Measurements from ENCODE around the gene BTRC. TPM values are rescaled to one million over a fixed set of nuclear protein-coding genes. Genes with fewer than 3 reads are reported as not detected.

Gene BTRC
- total RNA-seq, 1 donor from 2014 or later, result 21.0 TPM

DNA sequence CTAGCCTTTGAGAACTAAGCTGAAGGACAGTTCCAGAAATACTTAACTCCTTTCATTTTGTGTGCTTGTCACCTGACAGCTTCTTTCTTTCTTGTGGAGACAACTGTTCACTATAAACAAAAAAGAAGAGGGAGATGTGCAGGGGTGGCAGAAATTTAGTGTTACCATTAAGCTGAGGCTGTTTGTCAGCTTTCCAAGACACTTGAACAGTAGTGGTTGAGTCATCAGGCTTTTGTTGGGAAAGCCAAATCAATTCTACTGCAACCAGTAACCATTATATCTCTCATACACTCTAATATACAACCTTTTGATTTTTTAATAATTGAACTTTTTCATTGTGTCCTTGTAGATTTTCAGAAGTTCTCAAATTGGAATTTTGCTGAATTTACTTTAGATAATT is 158.8 kb downstream of the BTRC start:
- H3K27ac Mint-ChIP-seq, result no peak overlapping the region
- no peak overlapping the region for H3K4me3 Mint-ChIP-seq (ENCODE audit: low read depth)
- H3K27me3 Mint-ChIP-seq (ENCODE audit: low read depth), result peaks cover 3% of the 10 kb centered on the region
- no peaks in the 10 kb centered on the region for H3K4me1 Mint-ChIP-seq (ENCODE audit: low read depth)
- no peaks in the 10 kb centered on the region for H3K9me3 Mint-ChIP-seq
- intact Hi-C loops (cut with micrococcal nuclease), result no loop called here
- no peaks in the 10 kb centered on the region for H3K36me3 Mint-ChIP-seq (ENCODE audit: low read depth)
- DNase-seq (ENCODE audit: low spot score), result no peak

DNA sequence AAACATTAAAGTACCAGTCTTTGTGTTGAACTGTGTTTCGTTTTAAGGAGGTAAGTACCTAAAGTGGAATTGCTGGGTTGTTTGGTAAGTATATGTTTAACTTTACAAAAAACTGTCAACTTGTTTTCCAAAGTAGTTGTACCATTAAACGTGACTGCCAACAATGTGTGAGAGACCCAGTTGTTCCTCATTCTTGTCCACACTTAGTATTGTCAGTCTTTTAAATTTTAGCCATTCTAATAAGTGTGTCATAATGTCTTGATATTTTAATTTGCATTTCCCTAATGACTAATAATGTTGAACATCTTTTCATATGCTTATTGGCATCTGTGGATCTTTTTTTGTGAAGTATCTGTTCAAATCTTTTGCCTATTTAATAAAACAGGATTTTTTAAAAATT is 159.8 kb downstream of the BTRC start:
- Mint-ChIP-seq H3K36me3 (ENCODE audit: low read depth) (no peaks in the 10 kb centered on the region), H3K27ac (no peak overlapping the region), H3K27me3 (ENCODE audit: low read depth) (peaks cover 3% of the 10 kb centered on the region)

DNA sequence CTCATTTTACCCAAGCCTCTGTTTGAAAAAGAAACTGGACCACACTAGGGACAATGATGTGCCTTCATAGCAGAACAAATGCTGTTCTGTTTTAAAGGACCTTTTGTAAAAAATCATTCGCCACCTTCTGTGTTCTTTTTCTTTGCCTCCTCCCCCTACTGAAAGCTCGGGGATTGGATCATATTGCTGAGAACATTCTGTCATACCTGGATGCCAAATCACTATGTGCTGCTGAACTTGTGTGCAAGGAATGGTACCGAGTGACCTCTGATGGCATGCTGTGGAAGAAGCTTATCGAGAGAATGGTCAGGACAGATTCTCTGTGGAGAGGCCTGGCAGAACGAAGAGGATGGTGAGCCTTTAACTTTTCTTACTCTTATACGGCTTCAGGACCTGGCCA is 171.9 kb downstream of the BTRC start:
- H3K4me1 Mint-ChIP-seq (ENCODE audit: low read depth), result peaks cover 4% of the 10 kb centered on the region
- no peaks in the 10 kb centered on the region for H3K27me3 Mint-ChIP-seq (ENCODE audit: low read depth)
- peaks cover 6% of the 10 kb centered on the region for H3K36me3 Mint-ChIP-seq (ENCODE audit: low read depth)
- no peaks in the 10 kb centered on the region for H3K9me3 Mint-ChIP-seq
- H3K4me3 Mint-ChIP-seq (ENCODE audit: low read depth), result no peak overlapping the region
- intact Hi-C loops (cut with micrococcal nuclease), result no loop called here
- no peak overlapping the region for H3K27ac Mint-ChIP-seq
- no peak for DNase-seq (ENCODE audit: low spot score)

More for the DNA sequence above, 159.8 kb downstream of the BTRC start:
- H3K9me3 Mint-ChIP-seq, result no peaks in the 10 kb centered on the region
- intact Hi-C loops (cut with micrococcal nuclease), result no loop called here
- H3K4me3 Mint-ChIP-seq (ENCODE audit: low read depth), result no peak overlapping the region
- H3K4me1 Mint-ChIP-seq (ENCODE audit: low read depth), result no peaks in the 10 kb centered on the region
- DNase-seq (ENCODE audit: low spot score), result no peak

DNA sequence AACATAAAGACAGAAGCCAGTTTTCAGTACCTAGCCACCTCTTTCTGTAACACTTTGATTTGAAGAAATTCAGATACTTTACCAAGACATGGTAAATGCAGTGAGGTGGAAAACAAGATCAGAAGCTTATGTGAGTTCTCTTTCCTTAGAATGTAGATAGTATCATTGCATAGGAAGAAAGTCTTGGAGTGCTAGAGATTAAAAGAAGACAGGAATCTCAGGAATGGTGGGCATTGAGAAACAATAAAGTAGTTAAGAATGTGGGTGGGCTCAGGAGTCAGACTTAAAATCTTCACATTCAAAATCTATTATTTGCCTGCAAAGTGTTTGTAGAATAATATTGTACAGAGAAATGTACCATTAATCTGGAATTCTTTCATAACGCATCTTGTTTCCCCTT is 175.2 kb downstream of the BTRC start:
- intact Hi-C loops (cut with micrococcal nuclease), result no loop called here
- Mint-ChIP-seq H3K4me1 (ENCODE audit: low read depth) (peaks cover 4% of the 10 kb centered on the region), H3K36me3 (ENCODE audit: low read depth) (peaks cover 9% of the 10 kb centered on the region), H3K27me3 (ENCODE audit: low read depth) (no peaks in the 10 kb centered on the region), H3K27ac (no peak overlapping the region), H3K9me3 (no peaks in the 10 kb centered on the region), H3K4me3 (ENCODE audit: low read depth) (no peak overlapping the region)
- DNase-seq (ENCODE audit: low spot score), result no peak

DNA sequence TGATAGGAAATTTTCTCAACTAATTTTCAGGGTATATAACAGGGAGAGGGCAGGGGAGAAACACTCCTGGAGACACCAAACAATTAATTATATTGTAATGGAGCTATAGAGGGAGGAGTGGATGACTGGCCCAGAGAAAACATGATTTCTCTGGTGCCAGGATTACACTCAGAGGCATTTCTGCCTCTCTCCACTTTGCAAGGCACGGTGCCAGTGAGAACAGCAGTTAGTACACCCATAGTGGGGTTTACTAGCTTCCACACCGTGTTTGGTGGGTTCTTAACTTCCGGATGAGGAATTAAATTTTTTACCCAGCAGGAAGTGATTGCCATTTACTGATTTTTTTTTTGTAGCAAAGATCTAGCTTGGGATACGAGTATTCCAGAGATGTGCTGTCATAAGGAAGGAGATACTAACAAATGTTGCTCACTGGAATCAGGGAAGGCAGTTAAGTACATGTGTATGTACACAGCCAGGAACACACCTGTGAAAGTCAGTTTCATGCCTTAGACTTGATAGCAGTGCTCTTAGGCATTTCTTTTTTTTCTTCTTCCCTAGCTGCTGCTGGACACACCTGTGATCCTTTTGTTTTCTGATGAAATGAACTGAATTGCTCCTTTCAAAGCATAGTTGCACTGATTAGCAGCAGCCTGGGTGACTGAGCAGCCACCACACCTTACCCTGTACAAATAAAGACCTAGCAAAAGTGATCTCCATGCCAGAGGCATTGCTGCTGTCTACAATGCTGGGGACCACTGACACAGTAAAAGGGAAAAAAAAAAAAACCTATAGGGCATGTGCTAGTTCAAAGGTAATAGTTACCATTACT is 176.0 kb downstream of the BTRC start:
- intact Hi-C loops (cut with micrococcal nuclease), result no loop called here
- DNase-seq (ENCODE audit: low spot score), result no peak
- Mint-ChIP-seq H3K36me3 (ENCODE audit: low read depth) (peaks cover 12% of the 10 kb centered on the region), H3K27me3 (ENCODE audit: low read depth) (no peaks in the 10 kb centered on the region), H3K27ac (no peak overlapping the region), H3K9me3 (no peaks in the 10 kb centered on the region), H3K4me3 (ENCODE audit: low read depth) (no peak overlapping the region), H3K4me1 (ENCODE audit: low read depth) (peaks cover 4% of the 10 kb centered on the region)

DNA sequence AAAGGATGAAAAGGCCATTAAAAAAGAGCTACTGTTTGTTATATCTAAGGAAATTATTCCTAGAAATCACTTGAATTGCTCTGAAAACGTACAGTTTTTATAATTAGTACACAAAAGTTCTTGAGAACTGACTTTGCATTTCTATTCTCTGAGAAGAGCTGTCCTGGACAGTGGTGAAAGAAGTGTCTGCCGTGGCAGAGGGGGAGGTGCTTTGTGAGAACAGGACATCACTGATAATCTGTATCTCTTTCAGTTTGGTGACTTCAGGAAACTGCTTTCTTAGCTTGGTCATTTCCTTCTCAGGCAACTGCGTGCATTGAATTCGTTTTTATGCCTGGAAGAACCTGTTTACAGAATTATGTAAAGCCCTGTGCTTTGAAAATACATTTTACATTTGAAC is 182.0 kb downstream of the BTRC start:
- no peak for DNase-seq (ENCODE audit: low spot score)
- H3K27me3 Mint-ChIP-seq (ENCODE audit: low read depth), result no peaks in the 10 kb centered on the region
- H3K9me3 Mint-ChIP-seq, result no peaks in the 10 kb centered on the region
- intact Hi-C loops (cut with micrococcal nuclease), result no loop called here
- peaks cover 26% of the 10 kb centered on the region for H3K36me3 Mint-ChIP-seq (ENCODE audit: low read depth)
- H3K4me1 Mint-ChIP-seq (ENCODE audit: low read depth), result peaks cover 6% of the 10 kb centered on the region
- H3K4me3 Mint-ChIP-seq (ENCODE audit: low read depth), result no peak overlapping the region
- H3K27ac Mint-ChIP-seq, result no peak overlapping the region

DNA sequence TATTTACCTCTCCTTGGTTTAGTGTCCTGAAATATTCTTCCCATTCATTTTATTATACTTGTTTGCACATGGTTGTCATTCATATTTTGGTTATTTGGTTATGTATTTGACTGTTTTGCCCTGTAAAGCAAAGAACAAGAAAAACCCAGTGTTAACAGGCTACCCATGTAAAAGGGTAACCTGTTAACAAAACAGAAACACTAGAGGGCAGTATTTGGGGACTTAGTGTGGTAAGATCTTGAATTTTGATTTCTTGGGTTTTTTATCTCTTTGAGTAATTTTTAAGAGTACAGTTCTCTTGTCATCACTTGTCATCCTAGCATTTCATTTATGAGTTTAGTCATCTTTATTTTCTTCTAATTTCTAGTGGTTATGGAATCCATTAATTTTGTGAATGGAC is 182.8 kb downstream of the BTRC start:
- no peak overlapping the region for H3K4me3 Mint-ChIP-seq (ENCODE audit: low read depth)
- DNase-seq (ENCODE audit: low spot score), result no peak
- peaks cover 6% of the 10 kb centered on the region for H3K4me1 Mint-ChIP-seq (ENCODE audit: low read depth)
- intact Hi-C loops (cut with micrococcal nuclease), result no loop called here
- H3K27me3 Mint-ChIP-seq (ENCODE audit: low read depth), result no peaks in the 10 kb centered on the region
- H3K27ac Mint-ChIP-seq, result no peak overlapping the region
- H3K36me3 Mint-ChIP-seq (ENCODE audit: low read depth), result peaks cover 26% of the 10 kb centered on the region
- H3K9me3 Mint-ChIP-seq, result no peaks in the 10 kb centered on the region

DNA sequence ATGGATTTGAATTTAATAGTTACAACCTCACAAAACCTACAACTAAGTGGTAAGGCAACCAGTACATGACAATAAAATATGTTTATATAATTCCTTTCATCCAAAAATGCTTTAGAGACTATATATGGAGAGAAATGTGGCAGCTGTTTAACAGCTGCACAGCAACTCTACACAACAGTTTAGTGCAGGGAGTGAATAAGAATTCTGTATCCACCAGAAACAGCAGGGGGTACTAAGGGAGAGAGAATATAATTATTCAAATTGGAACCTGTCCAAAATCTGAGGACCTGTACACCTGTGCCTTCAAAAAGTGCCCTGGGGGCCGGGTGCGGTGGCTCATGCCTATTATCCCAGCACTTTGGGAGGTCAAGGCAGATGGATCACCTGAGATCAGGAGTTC is 184.5 kb downstream of the BTRC start:
- DNase-seq (ENCODE audit: low spot score), result no peak
- Mint-ChIP-seq H3K4me1 (ENCODE audit: low read depth) (peaks cover 6% of the 10 kb centered on the region), H3K27me3 (ENCODE audit: low read depth) (no peaks in the 10 kb centered on the region), H3K27ac (no peak overlapping the region), H3K36me3 (ENCODE audit: low read depth) (peaks cover 18% of the 10 kb centered on the region), H3K9me3 (no peaks in the 10 kb centered on the region), H3K4me3 (ENCODE audit: low read depth) (no peak overlapping the region)
- intact Hi-C loops (cut with micrococcal nuclease), result no loop called here

DNA sequence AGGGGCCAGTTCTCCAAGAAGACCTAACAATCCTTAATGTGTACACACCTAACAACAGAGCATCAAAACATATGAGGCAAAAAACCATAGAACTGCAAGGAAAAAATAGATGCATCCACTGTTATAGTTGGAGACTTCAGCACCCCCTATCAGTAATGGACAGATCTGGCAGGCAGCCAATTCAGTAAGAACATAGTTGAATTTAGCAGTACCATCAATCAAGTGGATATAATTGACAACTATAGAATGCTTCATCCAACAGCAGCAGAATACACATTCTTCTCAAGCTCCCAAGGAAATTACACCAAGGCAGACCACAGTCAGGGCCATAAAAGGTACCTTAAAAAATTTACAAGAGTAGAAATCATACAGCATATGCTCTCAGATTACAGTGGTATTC is 191.9 kb downstream of the BTRC start:
- H3K27me3 Mint-ChIP-seq (ENCODE audit: low read depth), result no peaks in the 10 kb centered on the region
- H3K4me1 Mint-ChIP-seq (ENCODE audit: low read depth), result peaks cover 6% of the 10 kb centered on the region
- H3K4me3 Mint-ChIP-seq (ENCODE audit: low read depth), result no peak overlapping the region
- H3K27ac Mint-ChIP-seq, result no peak overlapping the region
- H3K36me3 Mint-ChIP-seq (ENCODE audit: low read depth), result peaks cover 6% of the 10 kb centered on the region
- no peak for DNase-seq (ENCODE audit: low spot score)
- intact Hi-C loops (cut with micrococcal nuclease), result no loop called here
- H3K9me3 Mint-ChIP-seq, result no peaks in the 10 kb centered on the region

DNA sequence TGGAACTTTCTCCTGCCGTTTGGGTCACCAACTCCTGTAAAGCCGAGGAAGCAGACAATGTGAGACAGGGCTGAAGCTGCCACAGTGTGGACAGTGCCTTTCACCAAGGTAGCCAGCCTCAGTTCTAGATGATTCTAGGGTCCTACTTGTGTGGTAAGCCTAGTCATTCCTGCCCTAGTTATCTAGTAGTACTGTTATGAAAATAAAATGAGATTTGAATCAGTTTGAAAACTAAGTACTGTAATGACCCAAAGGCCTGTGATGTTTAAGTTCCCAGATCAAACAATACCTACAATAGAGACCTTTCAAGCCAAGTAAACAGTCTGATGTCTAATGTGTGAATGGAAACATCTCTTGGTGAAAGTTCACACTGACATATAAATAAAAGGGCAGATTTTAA is 197.0 kb downstream of the BTRC start:
- Mint-ChIP-seq H3K36me3 (ENCODE audit: low read depth) (peaks cover 24% of the 10 kb centered on the region), H3K27me3 (ENCODE audit: low read depth) (no peaks in the 10 kb centered on the region), H3K4me3 (ENCODE audit: low read depth) (no peak overlapping the region), H3K27ac (no peak overlapping the region), H3K4me1 (ENCODE audit: low read depth) (peaks cover 11% of the 10 kb centered on the region), H3K9me3 (no peaks in the 10 kb centered on the region)
- intact Hi-C loops (cut with micrococcal nuclease), result no loop called here
- no peak for DNase-seq (ENCODE audit: low spot score)

DNA sequence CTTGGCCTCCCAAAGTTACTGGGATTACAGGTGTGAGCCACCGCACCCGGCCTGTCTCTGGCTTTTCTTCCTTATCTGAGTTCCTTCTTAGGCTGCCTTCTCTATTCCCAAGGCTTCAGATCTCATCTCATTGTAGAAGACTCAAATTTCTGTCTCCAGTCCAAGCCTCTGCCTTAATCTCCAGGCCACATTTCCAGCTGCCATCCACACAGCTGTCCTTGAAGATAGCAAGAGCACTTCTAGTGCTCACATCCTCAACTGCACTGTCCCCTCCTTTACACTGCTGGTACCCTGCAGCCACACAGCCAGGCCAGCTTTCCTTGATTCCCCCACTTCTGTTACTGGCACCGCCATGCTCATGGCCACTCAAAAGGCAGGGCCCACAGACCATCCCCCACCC is 198.5 kb downstream of the BTRC start:
- no peak for DNase-seq (ENCODE audit: low spot score)
- peaks cover 23% of the 10 kb centered on the region for H3K36me3 Mint-ChIP-seq (ENCODE audit: low read depth)
- H3K27ac Mint-ChIP-seq, result no peak overlapping the region
- no peaks in the 10 kb centered on the region for H3K9me3 Mint-ChIP-seq
- intact Hi-C loops (cut with micrococcal nuclease), result no loop called here
- no peak overlapping the region for H3K4me3 Mint-ChIP-seq (ENCODE audit: low read depth)
- H3K27me3 Mint-ChIP-seq (ENCODE audit: low read depth), result no peaks in the 10 kb centered on the region
- H3K4me1 Mint-ChIP-seq (ENCODE audit: low read depth), result peaks cover 8% of the 10 kb centered on the region

DNA sequence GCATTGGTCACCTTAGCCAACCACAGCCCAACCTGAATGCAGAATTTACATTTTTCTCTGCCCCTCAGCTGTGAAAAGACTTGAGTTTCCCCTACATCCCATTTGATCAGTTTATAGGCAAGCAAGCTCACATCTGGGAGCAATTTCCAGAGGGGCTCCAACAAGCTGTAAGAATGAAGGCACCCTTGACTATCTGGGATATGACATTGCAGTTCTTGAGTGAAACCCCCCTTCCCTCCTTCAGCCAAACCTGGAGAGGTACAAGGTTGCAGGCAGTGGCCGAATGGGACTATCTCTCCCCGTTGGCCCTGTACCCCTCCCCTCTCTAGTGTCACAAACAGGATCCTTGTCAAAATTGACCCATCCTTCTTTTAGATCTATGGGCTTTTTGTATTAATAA is 203.6 kb downstream of the BTRC start:
- H3K27me3 Mint-ChIP-seq (ENCODE audit: low read depth), result no peaks in the 10 kb centered on the region
- intact Hi-C loops (cut with micrococcal nuclease), result no loop called here
- peaks cover 16% of the 10 kb centered on the region for H3K36me3 Mint-ChIP-seq (ENCODE audit: low read depth)
- no peak overlapping the region for H3K4me3 Mint-ChIP-seq (ENCODE audit: low read depth)
- no peaks in the 10 kb centered on the region for H3K9me3 Mint-ChIP-seq
- H3K27ac Mint-ChIP-seq, result no peak overlapping the region
- DNase-seq (ENCODE audit: low spot score), result no peak
- H3K4me1 Mint-ChIP-seq (ENCODE audit: low read depth), result peaks cover 15% of the 10 kb centered on the region

DNA sequence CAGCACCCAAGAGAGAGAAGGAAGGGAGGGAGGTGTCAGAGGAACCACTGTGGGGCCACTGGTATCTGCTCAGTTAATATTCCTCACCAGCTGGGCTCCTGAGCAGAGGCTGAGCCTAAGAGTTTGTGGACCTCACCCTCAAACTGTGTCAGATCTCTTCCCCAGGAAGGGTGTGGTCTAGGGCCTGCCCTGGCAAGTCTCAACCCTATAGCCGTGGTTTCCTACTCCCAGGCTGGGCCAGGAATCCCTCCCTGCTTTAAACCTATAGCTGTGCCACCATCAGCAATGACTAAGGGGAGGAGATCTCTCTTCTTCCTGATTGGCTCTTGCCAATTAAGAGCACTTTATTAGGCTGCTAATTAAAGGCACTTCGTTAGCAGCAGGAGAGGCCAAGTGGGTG is 204.2 kb downstream of the BTRC start:
- H3K4me1 Mint-ChIP-seq (ENCODE audit: low read depth), result peaks cover 15% of the 10 kb centered on the region
- no peak for DNase-seq (ENCODE audit: low spot score)
- H3K9me3 Mint-ChIP-seq, result no peaks in the 10 kb centered on the region
- H3K27ac Mint-ChIP-seq, result no peak overlapping the region
- H3K27me3 Mint-ChIP-seq (ENCODE audit: low read depth), result no peaks in the 10 kb centered on the region
- intact Hi-C loops (cut with micrococcal nuclease), result no loop called here
- H3K36me3 Mint-ChIP-seq (ENCODE audit: low read depth), result peaks cover 11% of the 10 kb centered on the region
- no peak overlapping the region for H3K4me3 Mint-ChIP-seq (ENCODE audit: low read depth)

Measured in activated T-helper 2 cell treated with anti-CD3 and anti-CD28 coated beads, Interferon-gamma antibody, Interleukin-2, Interleukin-4, amounts not matched to agents 10 μg/mL and 5 μg/mL and 100 μg/mL, durations not matched to agents 14 hours and 24 hours and 36 hours (primary cell).